Stomach (tissue), 4 donors: ENCODE measurements around the gene KCNG2.

ENCODE experiments used
- POLR2AphosphoS5 ChIP-seq, 3 donors: sonication (generic); formaldehyde crosslinking; IDR thresholded peaks; one replicate each; pipeline ENCODE4 v1.6.1; 2016; ENCODE audit warnings: antibody characterized with exemption in 3 of 3
- TF ChIP-seq, protein P1 (sequence below), 7 experiments: fragments of 450-650 bp in 4 of 7; fragments of 200-600 bp in 3 of 7; sonication (generic) in 3 of 7; IDR thresholded peaks; one replicate each; pipeline ENCODE4 v1.5.1; 2016 to 2019; ENCODE audit warnings: antibody characterized with exemption in 7 of 7, control low read depth in 2 of 7, mild to moderate bottlenecking in 1 of 7

DNA sequence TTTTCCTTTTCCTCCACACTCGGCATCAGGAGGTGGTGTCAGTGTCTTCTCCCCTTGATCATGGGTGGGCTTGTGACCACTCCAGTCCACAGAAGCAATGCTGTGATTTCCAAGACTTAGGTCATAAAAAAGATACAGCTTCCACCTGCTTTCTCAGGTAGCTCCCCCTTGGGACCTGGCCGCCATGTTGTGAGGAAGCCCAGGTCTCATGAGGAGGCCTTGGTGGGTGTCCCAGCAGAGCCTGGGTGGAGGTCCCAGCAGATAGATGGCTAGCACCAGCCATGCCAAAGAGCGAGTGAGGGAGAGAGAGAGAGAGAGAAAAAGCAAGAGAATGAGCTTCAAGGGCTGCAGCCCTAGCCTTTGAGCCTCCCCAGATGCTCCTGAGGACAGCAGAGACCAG is 137.8 kb downstream of the KCNG2 start:
- TF ChIP-seq, protein P1, sequence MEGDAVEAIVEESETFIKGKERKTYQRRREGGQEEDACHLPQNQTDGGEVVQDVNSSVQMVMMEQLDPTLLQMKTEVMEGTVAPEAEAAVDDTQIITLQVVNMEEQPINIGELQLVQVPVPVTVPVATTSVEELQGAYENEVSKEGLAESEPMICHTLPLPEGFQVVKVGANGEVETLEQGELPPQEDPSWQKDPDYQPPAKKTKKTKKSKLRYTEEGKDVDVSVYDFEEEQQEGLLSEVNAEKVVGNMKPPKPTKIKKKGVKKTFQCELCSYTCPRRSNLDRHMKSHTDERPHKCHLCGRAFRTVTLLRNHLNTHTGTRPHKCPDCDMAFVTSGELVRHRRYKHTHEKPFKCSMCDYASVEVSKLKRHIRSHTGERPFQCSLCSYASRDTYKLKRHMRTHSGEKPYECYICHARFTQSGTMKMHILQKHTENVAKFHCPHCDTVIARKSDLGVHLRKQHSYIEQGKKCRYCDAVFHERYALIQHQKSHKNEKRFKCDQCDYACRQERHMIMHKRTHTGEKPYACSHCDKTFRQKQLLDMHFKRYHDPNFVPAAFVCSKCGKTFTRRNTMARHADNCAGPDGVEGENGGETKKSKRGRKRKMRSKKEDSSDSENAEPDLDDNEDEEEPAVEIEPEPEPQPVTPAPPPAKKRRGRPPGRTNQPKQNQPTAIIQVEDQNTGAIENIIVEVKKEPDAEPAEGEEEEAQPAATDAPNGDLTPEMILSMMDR (IDR thresholded peaks at IDR 0.05), result no peak
- no peak for TF ChIP-seq POLR2AphosphoS5 (IDR thresholded peaks at IDR 0.05)
